HEK293 (cell line): ENCODE data around the gene ONECUT2.

Source experiments
- ZFP41 ChIP-seq: fragments of 450-650 bp; formaldehyde crosslinking; IDR thresholded peaks from 2 replicates; pipeline ENCODE4 v1.5.1; 2016; ENCODE audit warnings: missing biosample characterization, missing genetic modification characterization, borderline replicate concordance
- ZNF121 ChIP-seq: fragments of 450-650 bp; formaldehyde crosslinking; IDR thresholded peaks from 2 replicates; pipeline ENCODE4 v1.5.1; 2016; ENCODE audit warnings: missing biosample characterization, missing genetic modification characterization
- ZNF561 ChIP-seq: fragments of 450-650 bp; IDR thresholded peaks from 2 replicates; pipeline ENCODE4 v1.5.1; 2018; ENCODE audit warnings: missing biosample characterization, missing genetic modification characterization, borderline replicate concordance
- ZNF792 ChIP-seq: fragments of 450-650 bp; formaldehyde crosslinking; IDR thresholded peaks from 2 replicates; pipeline ENCODE4 v1.5.1; 2016; ENCODE audit warnings: missing biosample characterization, missing genetic modification characterization
- TF ChIP-seq, protein P1 (sequence below): fragments of 450-650 bp; formaldehyde crosslinking; IDR thresholded peaks from 2 replicates; pipeline ENCODE4 v1.5.1; 2017; ENCODE audit warnings: missing biosample characterization, missing genetic modification characterization
- TF ChIP-seq, protein P2 (sequence below): fragments of 450-650 bp; formaldehyde crosslinking; IDR thresholded peaks from 2 replicates; pipeline ENCODE4 v1.5.1; 2016; ENCODE audit warnings: missing biosample characterization, missing genetic modification characterization

GRCh38 chr18:57432140-57432539 lies 3.0 kb upstream of the ONECUT2 start:
- TF ChIP-seq ZNF121 (tag by site-specific recombination) = no peak
- no peak for TF ChIP-seq ZNF561 (tag by site-specific recombination)
- TF ChIP-seq ZFP41 (tag by site-specific recombination) = no peak
- TF ChIP-seq, protein P1, sequence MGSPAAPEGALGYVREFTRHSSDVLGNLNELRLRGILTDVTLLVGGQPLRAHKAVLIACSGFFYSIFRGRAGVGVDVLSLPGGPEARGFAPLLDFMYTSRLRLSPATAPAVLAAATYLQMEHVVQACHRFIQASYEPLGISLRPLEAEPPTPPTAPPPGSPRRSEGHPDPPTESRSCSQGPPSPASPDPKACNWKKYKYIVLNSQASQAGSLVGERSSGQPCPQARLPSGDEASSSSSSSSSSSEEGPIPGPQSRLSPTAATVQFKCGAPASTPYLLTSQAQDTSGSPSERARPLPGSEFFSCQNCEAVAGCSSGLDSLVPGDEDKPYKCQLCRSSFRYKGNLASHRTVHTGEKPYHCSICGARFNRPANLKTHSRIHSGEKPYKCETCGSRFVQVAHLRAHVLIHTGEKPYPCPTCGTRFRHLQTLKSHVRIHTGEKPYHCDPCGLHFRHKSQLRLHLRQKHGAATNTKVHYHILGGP (tag by site-specific recombination) = no peak
- TF ChIP-seq, protein P2, sequence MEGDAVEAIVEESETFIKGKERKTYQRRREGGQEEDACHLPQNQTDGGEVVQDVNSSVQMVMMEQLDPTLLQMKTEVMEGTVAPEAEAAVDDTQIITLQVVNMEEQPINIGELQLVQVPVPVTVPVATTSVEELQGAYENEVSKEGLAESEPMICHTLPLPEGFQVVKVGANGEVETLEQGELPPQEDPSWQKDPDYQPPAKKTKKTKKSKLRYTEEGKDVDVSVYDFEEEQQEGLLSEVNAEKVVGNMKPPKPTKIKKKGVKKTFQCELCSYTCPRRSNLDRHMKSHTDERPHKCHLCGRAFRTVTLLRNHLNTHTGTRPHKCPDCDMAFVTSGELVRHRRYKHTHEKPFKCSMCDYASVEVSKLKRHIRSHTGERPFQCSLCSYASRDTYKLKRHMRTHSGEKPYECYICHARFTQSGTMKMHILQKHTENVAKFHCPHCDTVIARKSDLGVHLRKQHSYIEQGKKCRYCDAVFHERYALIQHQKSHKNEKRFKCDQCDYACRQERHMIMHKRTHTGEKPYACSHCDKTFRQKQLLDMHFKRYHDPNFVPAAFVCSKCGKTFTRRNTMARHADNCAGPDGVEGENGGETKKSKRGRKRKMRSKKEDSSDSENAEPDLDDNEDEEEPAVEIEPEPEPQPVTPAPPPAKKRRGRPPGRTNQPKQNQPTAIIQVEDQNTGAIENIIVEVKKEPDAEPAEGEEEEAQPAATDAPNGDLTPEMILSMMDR (tag by site-specific recombination) = no peak
- no peak for TF ChIP-seq ZNF792 (tag by site-specific recombination)
